Body of pancreas (tissue), 4 donors: ENCODE data around the gene CCDC34.

Experiments
- CTCF ChIP-seq, 7 experiments: fragments of 450-650 bp in 4 of 7; fragments of 200-600 bp in 3 of 7; sonication (generic) in 3 of 7; IDR thresholded peaks; one replicate each; pipeline ENCODE4 v1.5.1; 2016 to 2019; ENCODE audit warnings: antibody characterized with exemption in 7 of 7
- POLR2A ChIP-seq, 3 donors: fragments of 450-650 bp; IDR thresholded peaks; one replicate each; pipeline ENCODE4 v1.6.1; 2016; ENCODE audit warnings: antibody characterized with exemption in 3 of 3, mild to moderate bottlenecking in 2 of 3

- TF ChIP-seq CTCF (IDR thresholded peaks at IDR 0.05) (no peak), POLR2A (IDR thresholded peaks at IDR 0.05) (no peak)
These were observed 6.3 kb downstream of the CCDC34 start for GRCh38 chr11:27356624-27357222.
